Embryonic facial prominence (tissue), 1 donor: Measurements from ENCODE around the gene TPH1.
"Not testable (repeated sequence)": the region's sequence is repeated elsewhere in the genome, so short reads cannot be mapped to it uniquely, and the experiment has no call there.

Experiments
- DNase-seq: peaks from one replicate; pipeline ENCODE4 v3.0.0-alpha.2; 2016; ENCODE audit errors: extremely low spot score

TPH1 gene

DNA sequence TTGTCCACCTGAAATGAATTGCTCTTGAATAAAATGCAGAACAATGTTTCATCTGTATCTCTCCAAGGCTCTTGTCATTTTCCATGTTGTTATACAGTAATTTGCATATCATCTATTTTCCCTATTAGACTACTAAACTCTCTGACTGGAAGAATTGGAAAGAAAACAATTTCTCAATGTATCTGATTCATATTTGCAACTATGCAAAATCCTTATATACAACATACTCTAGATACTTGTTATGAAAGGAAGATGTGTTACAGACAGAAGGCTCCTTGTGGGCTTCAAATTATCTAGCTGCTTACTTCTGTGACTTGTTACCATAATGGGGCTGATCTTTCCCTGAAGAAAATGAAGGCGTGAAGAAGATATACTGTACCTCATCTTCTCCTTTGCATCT lies 23.6 kb downstream of the TPH1 start:
- DNase-seq: no peak

DNA sequence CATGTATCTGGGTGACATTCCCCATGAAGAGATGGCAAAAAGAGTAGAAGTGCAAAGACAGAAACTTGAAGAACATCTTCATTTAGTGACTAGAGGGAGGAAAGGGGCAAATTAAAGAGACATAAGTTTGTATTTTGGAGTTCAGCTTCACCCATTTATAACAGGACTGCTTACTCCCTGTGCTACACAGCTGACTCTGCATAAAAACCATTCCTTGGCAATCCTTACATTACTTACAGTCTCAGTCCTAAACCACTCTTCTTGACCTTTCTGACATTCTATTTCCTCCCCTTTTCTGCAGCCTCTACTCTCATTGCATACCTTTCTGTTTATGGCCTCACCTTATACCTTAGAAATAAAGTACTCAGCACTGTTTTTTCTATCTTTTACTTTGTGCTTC lies 26.4 kb downstream of the TPH1 start:
- DNase-seq: no peak

- DNase-seq: no peak
These were observed 29.3 kb downstream of the TPH1 start for GRCh38 chr11:18016789-18017188.

DNA sequence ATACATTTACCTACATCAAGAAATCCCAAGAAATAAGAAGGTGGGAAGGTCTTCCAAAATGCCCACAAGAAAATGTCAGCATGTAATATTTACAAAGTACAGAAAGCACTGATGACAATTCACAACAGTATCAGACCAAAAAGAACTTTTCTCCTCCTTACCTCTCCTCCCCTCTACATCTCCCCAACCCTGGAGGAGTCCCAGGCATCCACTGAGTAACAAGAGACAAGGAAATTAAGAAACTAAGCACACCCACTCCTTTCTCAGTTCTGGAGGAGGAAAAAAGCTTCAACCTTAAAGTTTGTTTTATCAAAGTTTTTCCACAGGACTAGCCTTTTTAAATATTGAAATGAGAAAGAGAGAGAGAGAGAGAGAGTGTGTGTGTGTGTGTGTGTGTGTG lies 31.2 kb downstream of the TPH1 start:
- no peak for DNase-seq

- no peak for DNase-seq
These were observed 32.1 kb downstream of the TPH1 start for GRCh38 chr11:18013790-18014507.

- DNase-seq: no peak
These were observed 32.9 kb downstream of the TPH1 start, which contains the start of gene SERGEF for GRCh38 chr11:18012906-18013781. SERGEF (minus strand) TSS chr11:18013047; CDS start chr11:18013010, 37 bp downstream.

DNA sequence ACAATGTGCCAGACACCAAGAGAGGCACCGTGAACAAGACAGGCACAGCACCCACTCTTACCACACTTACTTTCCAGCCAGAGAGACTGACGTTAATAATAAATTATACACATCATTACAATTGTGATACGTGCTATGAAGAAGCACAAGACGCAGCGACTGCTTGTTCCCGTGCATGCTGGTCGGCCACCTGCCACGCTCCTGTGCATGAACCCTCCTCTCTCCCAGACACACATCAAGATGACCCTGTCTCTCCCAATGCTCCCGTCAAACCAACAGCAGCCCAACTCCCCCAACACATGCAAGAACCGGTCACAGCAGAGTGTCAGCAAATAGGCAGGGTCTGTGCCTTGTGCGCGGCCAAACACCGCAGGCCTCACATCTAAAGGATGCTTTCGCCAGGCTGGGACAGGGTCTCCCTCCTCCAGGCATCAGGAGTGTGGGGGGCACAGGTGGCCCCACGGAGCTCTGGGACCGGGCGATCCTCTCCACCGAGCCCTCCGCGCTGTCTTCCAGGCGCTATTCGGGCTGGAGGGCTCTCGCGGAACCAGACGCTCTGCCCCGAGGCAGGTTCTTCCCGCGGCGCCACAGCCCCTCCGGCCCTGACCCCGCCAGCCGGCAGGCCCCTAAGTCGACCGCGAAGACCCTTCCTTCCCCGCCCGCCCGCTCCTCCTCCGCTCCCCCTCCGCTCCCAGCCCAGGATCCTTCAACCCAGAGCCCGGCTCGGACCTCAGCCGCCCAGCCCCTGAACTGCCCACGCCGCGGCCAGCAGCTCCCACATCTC lies 33.8 kb downstream of the TPH1 start:
- DNase-seq: no peak

DNA sequence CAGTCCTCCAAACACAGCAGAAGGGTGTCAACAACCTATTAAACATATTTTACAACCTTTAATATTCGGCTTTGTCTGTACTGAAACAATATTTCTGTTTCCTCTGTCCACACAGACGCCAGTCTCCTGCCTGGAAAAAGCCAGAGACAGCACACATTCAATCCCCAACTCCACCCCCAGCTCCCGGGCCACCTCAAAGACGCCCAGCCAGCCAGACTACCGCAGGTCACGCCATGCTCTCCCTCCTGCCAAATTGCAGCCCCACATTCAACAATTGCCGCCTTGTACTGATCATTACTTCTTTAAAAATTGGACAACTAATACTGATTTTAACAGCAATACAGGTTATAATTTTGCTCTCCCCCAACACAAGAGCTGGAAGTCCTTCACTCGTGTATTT lies 34.4 kb downstream of the TPH1 start:
- DNase-seq: no peak

DNA sequence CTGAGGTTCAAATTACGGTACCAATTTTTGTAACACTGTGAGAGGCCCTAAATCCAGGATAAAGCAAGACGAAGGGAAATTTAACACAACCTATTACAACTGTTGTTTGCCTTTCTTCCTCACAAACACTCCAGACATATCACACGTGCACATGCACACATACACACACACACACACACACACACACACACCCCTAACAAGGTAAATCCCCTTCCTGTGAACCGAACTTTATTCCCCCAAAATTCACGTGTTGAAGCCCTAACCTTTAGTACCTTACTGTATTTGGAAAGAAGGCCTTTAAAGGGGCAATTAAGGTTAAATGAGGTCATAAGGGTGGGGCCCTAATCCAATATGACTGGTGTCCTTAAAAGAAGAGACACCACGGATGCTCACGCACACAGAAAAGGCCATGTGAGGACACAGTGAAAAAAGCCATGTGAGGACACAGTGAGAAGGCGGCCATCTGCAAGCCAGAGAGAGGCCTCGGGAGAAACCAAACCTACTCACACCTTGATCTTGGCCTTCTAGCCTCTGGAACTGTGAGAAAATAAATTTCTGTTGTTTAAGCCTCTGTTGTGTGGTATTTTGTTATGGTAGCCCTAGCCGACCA lies 35.0 kb downstream of the TPH1 start:
- DNase-seq: no peak

- DNase-seq: no peak
These were observed 35.9 kb downstream of the TPH1 start for GRCh38 chr11:18010121-18010670.

DNA sequence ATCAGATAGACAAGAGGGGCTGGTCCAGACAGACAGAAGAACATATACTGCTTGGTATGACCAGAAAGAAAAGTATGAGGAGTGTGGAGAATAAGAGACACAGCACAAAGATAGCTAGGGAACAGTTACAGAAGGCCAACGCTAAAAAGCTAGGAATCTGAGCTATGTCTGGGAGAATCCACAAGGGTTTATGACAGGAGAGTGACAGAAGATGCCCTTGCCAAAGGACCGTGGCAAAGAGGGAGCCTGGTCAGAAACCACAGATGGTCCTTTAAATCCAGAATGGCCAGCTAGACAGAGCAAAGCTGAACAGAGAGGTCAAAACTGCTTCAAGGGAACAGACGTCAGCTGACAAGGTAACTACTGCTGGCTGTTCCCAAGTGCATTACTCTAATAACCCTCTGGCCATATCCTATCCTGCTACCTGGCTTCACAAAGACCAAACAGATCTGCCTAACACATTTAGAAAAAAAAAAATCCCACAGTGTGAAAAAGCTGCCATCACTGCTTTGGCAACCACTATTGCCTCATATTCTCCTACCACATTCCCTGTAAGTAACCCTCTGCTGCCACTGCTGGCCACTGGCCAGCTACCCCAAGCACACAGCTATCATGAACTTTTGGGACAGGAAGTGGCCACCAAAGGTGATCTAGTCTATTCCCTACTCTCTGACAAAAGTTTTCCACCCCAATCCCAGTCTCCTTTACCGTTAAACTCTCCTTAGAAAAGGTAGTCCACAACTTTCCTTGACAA lies 40.5 kb downstream of the TPH1 start:
- no peak for DNase-seq

GRCh38 chr11:18001191-18001590 lies 44.9 kb downstream of the TPH1 start:
- no peak for DNase-seq

DNA sequence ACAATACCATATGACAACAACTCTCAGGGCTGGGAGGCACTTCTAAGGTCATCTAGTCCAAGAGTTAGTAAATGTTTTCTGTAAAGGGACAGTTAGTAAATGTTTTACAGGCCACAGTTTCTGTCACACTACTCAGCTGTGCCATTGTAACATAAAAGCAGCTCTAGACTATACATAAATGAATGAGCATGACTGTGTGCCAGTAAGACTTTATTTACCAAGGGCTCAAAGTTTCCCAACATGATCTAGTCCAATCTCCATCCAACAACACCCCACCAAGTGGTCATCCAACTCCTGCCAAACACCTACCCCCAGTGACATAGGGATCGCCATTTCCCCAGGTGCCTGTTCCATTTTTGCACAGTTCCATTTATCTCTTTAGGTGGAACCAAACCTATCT lies 45.3 kb downstream of the TPH1 start:
- no peak for DNase-seq

- not testable (repeated sequence) for DNase-seq
These were observed 45.9 kb downstream of the TPH1 start for GRCh38 chr11:18000128-18000527.
